Esophagus squamous epithelium (tissue), 4 donors: ENCODE measurements around the gene CAMK1D.

Source experiments
- CTCF ChIP-seq, 6 experiments: fragments of 450-650 bp in 4 of 6; fragments of 200-600 bp in 2 of 6; sonication (generic) in 2 of 6; IDR thresholded peaks; one replicate each; pipeline ENCODE4 v1.5.1; 2016 to 2019; ENCODE audit warnings: antibody characterized with exemption in 6 of 6, mild to moderate bottlenecking in 4 of 6, moderate library complexity in 4 of 6
- POLR2A ChIP-seq, 4 donors: fragments of 450-650 bp; IDR thresholded peaks; one replicate each; pipeline ENCODE4 v1.6.1; 2017; ENCODE audit warnings: antibody characterized with exemption in 4 of 4, mild to moderate bottlenecking in 4 of 4, moderate library complexity in 3 of 4

- no peak for TF ChIP-seq POLR2A (IDR thresholded peaks at IDR 0.05)
- no peak for TF ChIP-seq CTCF (IDR thresholded peaks at IDR 0.05)
These were observed 355.1 kb downstream of the CAMK1D start for GRCh38 chr10:12704488-12704887.
